Astrocyte of the spinal cord (primary cell): Measurements from ENCODE around the gene FIBP.

Experiments used
- DNase-seq: peaks from one replicate; pipeline ENCODE4 v3.0.0; 2011; ENCODE audit warnings: low read depth, low spot score
- H3K4me3 ChIP-seq: 2 replicates; pipeline ENCODE4 v1.5.1; 2011; ENCODE audit warnings: low read depth, mild to moderate bottlenecking, low read length, moderate library complexity
- in situ Hi-C: cut with HindIII; loops from 2 replicates; pipeline ENCODE4 v1.10.0; 2017; ENCODE audit warnings: low sequenced_read_pairs
- TF ChIP-seq, protein P1 (sequence below): IDR thresholded peaks from 2 replicates; pipeline ENCODE4 v1.5.1; 2012; ENCODE audit warnings: low read depth, mild to moderate bottlenecking, low read length, inconsistent platforms

Gene FIBP

DNA sequence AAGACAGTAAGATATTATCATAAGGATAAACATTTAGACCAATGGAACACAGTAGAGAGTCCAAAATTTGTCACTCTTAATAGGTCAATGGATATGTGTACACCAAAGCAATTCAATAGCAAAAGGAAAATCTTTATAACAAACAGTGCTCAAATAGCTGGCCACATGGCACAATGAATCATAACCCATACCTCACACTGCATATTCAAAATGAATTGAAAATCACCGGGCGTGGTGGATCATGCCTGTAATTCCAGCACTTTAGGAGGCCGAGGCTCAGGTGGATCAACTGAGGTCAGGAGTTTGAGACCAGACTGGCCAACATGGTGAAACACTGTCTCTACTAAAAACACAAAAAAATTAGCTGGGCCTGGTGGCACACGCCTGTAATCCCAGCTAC is 46.1 kb downstream of the FIBP start:
- no peak for DNase-seq
- TF ChIP-seq, protein P1, sequence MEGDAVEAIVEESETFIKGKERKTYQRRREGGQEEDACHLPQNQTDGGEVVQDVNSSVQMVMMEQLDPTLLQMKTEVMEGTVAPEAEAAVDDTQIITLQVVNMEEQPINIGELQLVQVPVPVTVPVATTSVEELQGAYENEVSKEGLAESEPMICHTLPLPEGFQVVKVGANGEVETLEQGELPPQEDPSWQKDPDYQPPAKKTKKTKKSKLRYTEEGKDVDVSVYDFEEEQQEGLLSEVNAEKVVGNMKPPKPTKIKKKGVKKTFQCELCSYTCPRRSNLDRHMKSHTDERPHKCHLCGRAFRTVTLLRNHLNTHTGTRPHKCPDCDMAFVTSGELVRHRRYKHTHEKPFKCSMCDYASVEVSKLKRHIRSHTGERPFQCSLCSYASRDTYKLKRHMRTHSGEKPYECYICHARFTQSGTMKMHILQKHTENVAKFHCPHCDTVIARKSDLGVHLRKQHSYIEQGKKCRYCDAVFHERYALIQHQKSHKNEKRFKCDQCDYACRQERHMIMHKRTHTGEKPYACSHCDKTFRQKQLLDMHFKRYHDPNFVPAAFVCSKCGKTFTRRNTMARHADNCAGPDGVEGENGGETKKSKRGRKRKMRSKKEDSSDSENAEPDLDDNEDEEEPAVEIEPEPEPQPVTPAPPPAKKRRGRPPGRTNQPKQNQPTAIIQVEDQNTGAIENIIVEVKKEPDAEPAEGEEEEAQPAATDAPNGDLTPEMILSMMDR = no peak
- in situ Hi-C loops = no loop called here

DNA sequence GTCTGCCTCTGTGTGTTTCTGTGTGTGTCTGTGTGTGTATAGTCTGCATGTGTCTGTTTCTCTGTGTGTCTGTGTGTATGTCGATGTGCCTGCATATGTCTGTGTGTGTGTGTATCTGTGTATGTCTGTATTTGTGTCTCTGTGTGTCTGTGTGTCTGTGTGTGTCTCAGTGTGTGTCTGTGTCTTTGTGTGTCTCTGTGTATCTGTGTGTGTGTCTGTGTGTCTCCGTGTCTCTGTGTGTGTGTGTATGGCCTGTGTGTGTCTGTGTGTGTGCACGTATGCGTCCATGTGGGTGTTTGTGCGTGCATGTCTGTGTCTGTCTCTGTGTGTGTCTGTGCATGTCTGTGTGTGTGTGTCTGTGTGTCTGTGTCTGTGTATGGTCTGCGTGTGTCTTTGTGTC is 54.1 kb downstream of the FIBP start:
- DNase-seq = no peak

More for the DNA sequence above, 46.1 kb downstream of the FIBP start:
- H3K4me3 ChIP-seq = no peak overlapping the region

More for the DNA sequence above, 54.1 kb downstream of the FIBP start:
- in situ Hi-C loops = no loop called here
- TF ChIP-seq, protein P1 = no peak
- peak overlapping the region; percentile 52 for H3K4me3 ChIP-seq
